ENCODE measurements around the gene GRIK2. TPM values are rescaled to one million over a fixed set of nuclear protein-coding genes. Genes with fewer than 3 reads are reported as not detected.

GRIK2 gene
- total RNA-seq, 2 donors from 2014 or later: 1.00 to 4.5 TPM

DNA sequence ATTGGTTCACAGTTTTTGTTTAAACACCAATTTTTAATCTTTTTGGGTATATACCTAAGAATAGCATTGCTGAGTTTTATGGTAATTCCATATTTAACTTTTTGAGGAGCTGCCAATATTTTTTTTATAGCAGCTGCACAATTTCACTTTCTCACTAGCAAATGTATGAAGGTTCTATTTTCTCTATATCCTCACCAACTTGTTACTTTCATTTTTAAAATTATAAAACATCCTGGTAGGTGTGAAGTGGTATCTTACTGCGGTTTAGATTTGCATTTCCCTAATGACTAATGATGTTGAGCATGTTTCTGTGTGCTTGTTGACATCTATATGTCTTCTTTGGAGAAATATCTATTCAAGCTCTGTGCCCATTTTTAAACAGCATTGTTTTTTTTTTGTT lies 452.1 kb downstream of the GRIK2 start:
- DNase-seq: no peak
- H3K36me3 Mint-ChIP-seq (ENCODE audit: low read depth): no peaks in the 10 kb centered on the region
- 100% methylated on average over 1 of the region's 1 CpG; no CpG with 5 or more reads in 1 of the 2 experiments for WGBS, 2 experiments (ENCODE audit: insufficient coverage in 1 of 2, insufficient read length in 1 of 2)
- H3K27me3 Mint-ChIP-seq (ENCODE audit: insufficient read depth): no peaks in the 10 kb centered on the region
- H3K27ac Mint-ChIP-seq: no peak overlapping the region
- Histone ChIP-seq H3K9ac (ENCODE audit: extremely low read depth, low read length, poor library complexity, severe bottlenecking) (no peak overlapping the region), H3K27ac (ENCODE audit: low read depth, low read length) (no peak overlapping the region), H3K4me1 (ENCODE audit: control insufficient read depth, insufficient read depth, low read length) (no peaks in the 10 kb centered on the region), H3K27me3 (ENCODE audit: control insufficient read depth, insufficient read depth, low read length, poor library complexity, severe bottlenecking) (no peaks in the 10 kb centered on the region), H3K9me3 (ENCODE audit: control insufficient read depth, low read length) (no peaks in the 10 kb centered on the region), H3K36me3 (ENCODE audit: control insufficient read depth, insufficient read depth, low read length) (no peaks in the 10 kb centered on the region), H3K4me3 (ENCODE audit: low read length) (no peak overlapping the region)
- no peaks in the 10 kb centered on the region for H3K9me3 Mint-ChIP-seq
- H3K4me1 Mint-ChIP-seq: peaks cover 18% of the 10 kb centered on the region
- TF ChIP-seq, protein P1, sequence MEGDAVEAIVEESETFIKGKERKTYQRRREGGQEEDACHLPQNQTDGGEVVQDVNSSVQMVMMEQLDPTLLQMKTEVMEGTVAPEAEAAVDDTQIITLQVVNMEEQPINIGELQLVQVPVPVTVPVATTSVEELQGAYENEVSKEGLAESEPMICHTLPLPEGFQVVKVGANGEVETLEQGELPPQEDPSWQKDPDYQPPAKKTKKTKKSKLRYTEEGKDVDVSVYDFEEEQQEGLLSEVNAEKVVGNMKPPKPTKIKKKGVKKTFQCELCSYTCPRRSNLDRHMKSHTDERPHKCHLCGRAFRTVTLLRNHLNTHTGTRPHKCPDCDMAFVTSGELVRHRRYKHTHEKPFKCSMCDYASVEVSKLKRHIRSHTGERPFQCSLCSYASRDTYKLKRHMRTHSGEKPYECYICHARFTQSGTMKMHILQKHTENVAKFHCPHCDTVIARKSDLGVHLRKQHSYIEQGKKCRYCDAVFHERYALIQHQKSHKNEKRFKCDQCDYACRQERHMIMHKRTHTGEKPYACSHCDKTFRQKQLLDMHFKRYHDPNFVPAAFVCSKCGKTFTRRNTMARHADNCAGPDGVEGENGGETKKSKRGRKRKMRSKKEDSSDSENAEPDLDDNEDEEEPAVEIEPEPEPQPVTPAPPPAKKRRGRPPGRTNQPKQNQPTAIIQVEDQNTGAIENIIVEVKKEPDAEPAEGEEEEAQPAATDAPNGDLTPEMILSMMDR (conservative IDR thresholded peaks at IDR 0.05): no peak
- no peak overlapping the region for H3K4me3 Mint-ChIP-seq

- H3K4me1 ChIP-seq (ENCODE audit: control insufficient read depth, insufficient read depth, low read length): no peaks in the 10 kb centered on the region
- peak; percentile 58 for DNase-seq
- Mint-ChIP-seq H3K4me1 (peaks cover 18% of the 10 kb centered on the region), H3K27me3 (ENCODE audit: insufficient read depth) (no peaks in the 10 kb centered on the region), H3K36me3 (ENCODE audit: low read depth) (no peaks in the 10 kb centered on the region), H3K27ac (peak overlapping the region; percentile 69), H3K4me3 (no peak overlapping the region), H3K9me3 (no peaks in the 10 kb centered on the region)
- no peaks in the 10 kb centered on the region for H3K27me3 ChIP-seq (ENCODE audit: control insufficient read depth, insufficient read depth, low read length, poor library complexity, severe bottlenecking)
- H3K9ac ChIP-seq (ENCODE audit: extremely low read depth, low read length, poor library complexity, severe bottlenecking): no peak overlapping the region
- no peak overlapping the region for H3K27ac ChIP-seq (ENCODE audit: low read depth, low read length)
- 31 to 49% methylated on average over 2 to 3 of the region's 3 CpGs for WGBS, 2 experiments (ENCODE audit: insufficient coverage in 1 of 2, insufficient read length in 1 of 2)
- no peaks in the 10 kb centered on the region for H3K9me3 ChIP-seq (ENCODE audit: control insufficient read depth, low read length)
- H3K36me3 ChIP-seq (ENCODE audit: control insufficient read depth, insufficient read depth, low read length): no peaks in the 10 kb centered on the region
- TF ChIP-seq, protein P1 (conservative IDR thresholded peaks at IDR 0.05): peak; percentile 47
- H3K4me3 ChIP-seq (ENCODE audit: low read length): no peak overlapping the region
These were observed 454.2 kb downstream of the GRIK2 start for GRCh38 chr6:101847690-101848089.

GRCh38 chr6:101851911-101852310 lies 458.4 kb downstream of the GRIK2 start:
- Mint-ChIP-seq H3K36me3 (ENCODE audit: low read depth) (no peaks in the 10 kb centered on the region), H3K27ac (no peak overlapping the region), H3K9me3 (no peaks in the 10 kb centered on the region), H3K4me1 (peaks cover 13% of the 10 kb centered on the region), H3K27me3 (ENCODE audit: insufficient read depth) (no peaks in the 10 kb centered on the region), H3K4me3 (no peak overlapping the region)
- no peak overlapping the region for H3K9ac ChIP-seq (ENCODE audit: extremely low read depth, low read length, poor library complexity, severe bottlenecking)
- H3K27ac ChIP-seq (ENCODE audit: low read depth, low read length): no peak overlapping the region
- DNase-seq: no peak
- H3K27me3 ChIP-seq (ENCODE audit: control insufficient read depth, insufficient read depth, low read length, poor library complexity, severe bottlenecking): no peaks in the 10 kb centered on the region
- no peaks in the 10 kb centered on the region for H3K36me3 ChIP-seq (ENCODE audit: control insufficient read depth, insufficient read depth, low read length)
- 89% methylated on average over 1 of the region's 1 CpG; no CpG with 5 or more reads in 1 of the 2 experiments for WGBS, 2 experiments (ENCODE audit: insufficient coverage in 1 of 2, insufficient read length in 1 of 2)
- H3K4me1 ChIP-seq (ENCODE audit: control insufficient read depth, insufficient read depth, low read length): no peaks in the 10 kb centered on the region
- no peak overlapping the region for H3K4me3 ChIP-seq (ENCODE audit: low read length)
- TF ChIP-seq, protein P1 (conservative IDR thresholded peaks at IDR 0.05): no peak
- H3K9me3 ChIP-seq (ENCODE audit: control insufficient read depth, low read length): no peaks in the 10 kb centered on the region

Data from endodermal cell (in vitro differentiated cells).